Dermis blood vessel endothelial cell (primary cell): ENCODE results near the gene KATNAL1. TPM values are rescaled to one million over a fixed set of nuclear protein-coding genes. Genes with fewer than 3 reads are reported as not detected.

Experiments
- DNase-seq: peaks from one replicate; pipeline ENCODE4 v3.0.0; 2010
- total RNA-seq: library from RNA; depleted of rRNA; stranded (reverse); fragments of >200 nt; gene quantifications from 2 replicates; pipeline ENCODE4 v1.2.3, GENCODE V29; 2014

The KATNAL1 gene
- total RNA-seq, 1 donor from 2014 or later, result 26.4 TPM

- no peak for DNase-seq
Measured at GRCh38 chr13:30159446-30159839, 147.9 kb downstream of the KATNAL1 start.

DNA sequence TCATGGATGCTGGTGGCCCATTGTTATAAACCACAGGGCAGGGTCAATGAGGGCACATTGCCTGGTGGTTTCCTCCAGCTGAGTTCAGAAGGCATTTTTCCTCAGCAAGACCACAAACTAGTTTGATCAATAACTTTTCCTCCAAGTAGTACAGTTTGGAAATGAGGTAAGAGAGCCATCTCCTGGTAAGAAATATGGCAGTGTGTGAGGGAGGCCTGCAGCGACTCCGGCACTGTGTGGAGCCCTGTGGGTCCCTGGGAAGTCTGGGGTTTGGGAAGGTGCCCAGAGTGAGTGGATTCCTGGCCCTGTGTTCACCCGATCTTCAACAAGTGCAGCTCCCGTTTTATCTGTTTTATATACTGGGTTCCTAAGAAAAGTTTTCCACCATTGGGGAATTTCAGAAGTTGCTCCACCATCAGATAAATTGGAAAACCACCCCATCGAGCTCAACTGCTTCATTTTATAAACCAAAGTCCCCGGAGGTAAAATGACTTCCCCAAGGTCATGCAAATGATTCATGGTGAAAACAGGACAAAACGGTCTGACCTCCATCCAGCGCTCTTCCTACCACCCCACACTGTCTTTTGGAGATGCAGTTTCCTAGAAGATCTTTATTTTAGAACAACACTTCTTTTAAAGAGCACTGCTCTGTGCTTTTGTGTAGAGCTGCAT lies 148.4 kb downstream of the KATNAL1 start:
- peak; percentile 24 for DNase-seq

- DNase-seq, result no peak
Measured at GRCh38 chr13:30157616-30157993, 149.7 kb downstream of the KATNAL1 start.

DNA sequence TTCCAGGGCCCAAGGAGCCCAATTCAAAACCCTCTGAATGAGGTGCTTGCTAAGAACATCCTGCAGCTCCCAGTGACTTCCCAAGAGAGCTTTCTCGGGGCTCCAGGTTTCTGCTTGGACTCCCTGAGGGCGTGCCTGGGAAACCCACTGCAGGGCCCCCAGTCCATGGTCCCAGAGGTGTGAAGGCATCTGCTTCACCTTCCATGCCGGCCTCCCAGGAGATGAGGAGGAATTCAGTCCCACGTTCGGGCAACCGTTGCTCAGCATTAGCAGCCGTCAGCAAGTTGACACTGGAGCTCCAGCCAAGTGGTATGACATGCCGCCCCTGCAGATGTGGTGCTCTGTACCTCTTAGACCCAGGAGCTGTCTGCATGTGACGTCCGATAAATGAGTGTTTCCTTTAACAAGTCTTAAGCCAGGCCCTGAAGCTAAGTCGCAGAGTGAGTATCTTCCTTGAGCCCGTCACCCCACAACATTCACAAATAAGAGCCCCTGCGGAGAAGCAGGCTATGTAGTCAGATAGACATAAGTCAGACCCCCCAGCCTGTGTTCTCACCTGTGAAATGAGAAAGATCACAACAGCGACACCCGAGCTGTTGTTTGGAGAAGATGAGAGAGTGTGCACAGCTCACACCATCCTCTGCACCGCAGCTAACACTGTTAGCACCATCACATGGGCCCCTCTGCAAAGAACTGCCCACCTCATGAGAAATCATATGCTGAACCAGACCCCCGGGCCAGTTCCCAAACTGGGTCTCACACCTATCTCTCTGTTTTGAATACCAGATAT lies 150.3 kb downstream of the KATNAL1 start:
- DNase-seq, result no peak

DNA sequence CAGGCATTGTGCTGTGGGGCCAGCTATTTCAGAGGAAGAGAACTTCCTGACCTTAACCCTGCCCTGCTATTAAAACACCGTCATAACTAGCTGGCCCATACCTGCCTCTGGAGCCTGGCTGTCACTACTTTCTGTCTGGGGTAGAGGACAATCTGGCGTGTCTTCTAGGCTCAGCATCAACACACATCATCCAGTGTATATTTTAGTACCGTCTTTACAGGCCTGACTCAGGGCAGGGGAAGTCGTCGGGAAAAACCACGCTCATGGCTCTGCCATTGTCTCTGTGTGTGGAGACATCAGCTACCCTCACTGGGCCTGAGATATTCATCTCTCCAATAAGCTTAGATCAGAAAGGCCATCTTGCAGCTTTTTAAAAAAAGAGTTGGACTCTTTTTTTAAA lies 151.1 kb downstream of the KATNAL1 start:
- DNase-seq, result peak; percentile 21

GRCh38 chr13:30154931-30155330 lies 152.4 kb downstream of the KATNAL1 start:
- no peak for DNase-seq

- no peak for DNase-seq
Measured at GRCh38 chr13:30154531-30154930, 152.8 kb downstream of the KATNAL1 start.

DNA sequence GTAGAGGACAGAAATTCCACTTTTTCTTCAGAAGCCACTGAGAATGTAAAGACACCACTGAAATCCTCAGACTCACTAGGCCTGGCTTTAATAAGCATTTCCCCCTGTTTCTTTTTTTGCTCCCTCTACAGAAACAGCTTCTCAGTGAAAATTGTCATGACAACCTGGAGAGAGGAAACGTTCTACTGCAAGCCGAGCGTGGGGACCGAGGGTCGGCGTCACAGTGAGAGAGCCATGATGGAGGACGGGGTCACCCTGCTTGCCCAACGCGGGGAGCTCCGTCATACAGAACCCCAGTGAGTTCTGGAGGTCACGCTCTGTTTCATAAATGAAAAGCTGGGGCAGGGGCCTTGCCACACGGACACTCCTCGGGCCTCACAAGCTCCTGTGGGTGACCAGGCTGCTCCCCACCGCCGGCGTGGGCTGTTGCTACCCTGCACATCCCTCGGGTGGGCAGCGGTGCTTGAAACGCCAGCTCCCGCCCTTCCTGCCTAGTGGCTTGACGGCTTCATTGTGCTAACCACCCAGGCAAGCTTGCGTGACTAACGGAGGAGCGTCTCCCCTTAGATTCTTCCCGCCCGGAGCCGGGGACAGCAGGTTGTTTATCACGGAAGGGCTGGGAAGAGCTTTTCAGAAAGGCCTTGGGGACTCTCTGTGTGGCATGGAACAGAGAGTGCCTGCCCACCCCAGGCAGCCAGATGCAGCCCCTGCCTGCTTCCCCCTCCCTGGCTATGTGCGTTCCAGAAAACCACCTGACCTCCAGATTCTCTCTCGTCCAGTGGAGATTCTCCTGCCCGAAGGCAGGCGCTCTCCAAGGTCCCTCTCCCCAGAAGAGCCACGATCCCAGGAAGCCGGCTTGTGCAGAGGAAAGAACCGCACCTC lies 153.6 kb downstream of the KATNAL1 start:
- DNase-seq, result no peak

Other genes with a start within 250 kb of the KATNAL1 start
- gene UBE2L5, start 114.9 kb upstream of the KATNAL1 start, total RNA-seq, result 0.05 TPM in 1 of 2 replicates, not detected in the other
- 250 and 594 TPM in 2 replicates for gene HMGB1, start 158.4 kb upstream of the KATNAL1 start, total RNA-seq